T1000 (cell line): ENCODE measurements around the gene SPINT4.
A peak's percentile ranks its signal among the peaks of the same experiment; 100 is the strongest.

ENCODE experiments used
- DNase-seq: peaks from one replicate; lab custom pipeline; 2025; ENCODE audit warnings: mixed read lengths; lab: John Stamatoyannopoulos, UW

SPINT4 gene

DNA sequence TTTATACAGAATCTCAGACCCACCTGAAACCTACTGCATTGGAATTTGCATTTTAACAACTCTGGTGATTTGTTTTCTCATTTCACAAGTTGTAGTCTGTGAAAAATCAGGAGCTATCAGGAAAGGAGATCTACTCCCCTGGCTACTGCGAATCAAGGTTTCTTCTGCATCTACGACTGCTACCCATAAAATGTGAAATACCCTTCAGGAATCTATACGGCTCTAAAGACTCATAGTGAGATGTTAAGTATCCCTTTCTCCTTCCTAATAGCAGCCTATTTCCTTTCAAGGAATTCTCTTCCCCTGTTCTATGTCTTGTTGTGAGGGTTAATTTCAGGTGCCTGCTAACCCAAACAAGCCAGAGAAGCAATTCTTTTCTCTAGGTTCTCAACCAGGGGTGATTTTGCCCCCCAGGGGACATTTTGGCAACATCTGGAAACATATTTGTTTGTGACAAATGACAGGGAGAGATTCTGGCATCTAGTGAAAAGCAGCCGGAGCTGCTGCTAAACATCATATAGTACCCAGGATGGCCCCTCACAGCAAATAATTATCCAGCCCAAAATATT is 43.2 kb downstream of the SPINT4 start:
- DNase-seq: no peak

DNA sequence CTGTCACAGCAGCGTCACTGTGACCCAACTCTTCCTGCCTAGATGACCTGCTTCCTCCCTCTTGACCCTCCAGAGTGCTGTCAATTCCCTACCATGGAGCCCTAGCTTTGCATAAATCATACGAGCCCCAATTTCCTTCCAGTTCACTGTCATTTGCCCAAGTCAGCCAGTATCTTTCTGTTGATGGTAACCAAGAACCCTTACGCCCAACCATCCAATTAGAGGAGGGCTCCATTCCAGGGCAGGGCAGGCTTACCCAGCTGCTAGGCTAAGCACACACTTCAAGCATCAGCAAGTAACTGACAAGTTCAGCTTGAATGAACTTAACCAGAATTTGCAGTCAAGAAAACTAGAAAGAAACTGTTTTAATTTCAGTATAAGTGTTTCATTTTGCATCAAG is 43.8 kb downstream of the SPINT4 start:
- DNase-seq: no peak

GRCh38 chr20:45768479-45768878 is 46.3 kb downstream of the SPINT4 start:
- no peak for DNase-seq

GRCh38 chr20:45771182-45771759 is 49.1 kb downstream of the SPINT4 start:
- peak; percentile 72 for DNase-seq

GRCh38 chr20:45772693-45773092 is 50.5 kb downstream of the SPINT4 start:
- no peak for DNase-seq

DNA sequence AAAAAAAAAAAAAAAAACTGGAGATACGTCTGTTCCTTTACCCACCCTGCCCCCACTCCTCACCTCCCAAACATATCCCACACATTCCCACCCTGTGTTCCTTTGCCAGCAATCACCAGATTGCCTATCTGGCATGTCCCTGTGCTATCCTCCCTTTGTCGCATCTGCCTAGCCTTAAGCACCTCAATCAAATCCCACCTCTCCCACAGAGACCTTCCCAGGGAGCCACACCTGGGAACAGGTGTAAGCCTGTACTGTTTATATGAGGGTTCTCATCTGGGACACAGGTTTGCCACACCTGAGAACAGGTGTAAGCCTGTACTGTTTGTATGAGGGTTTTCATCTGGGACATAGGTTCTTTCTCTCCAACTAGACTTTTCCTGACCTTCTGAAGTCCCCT is 52.8 kb downstream of the SPINT4 start:
- DNase-seq: no peak

GRCh38 chr20:45775411-45775810 is 53.3 kb downstream of the SPINT4 start:
- DNase-seq: no peak
